B cell (primary cell): ENCODE results near the gene TGFBR3. TPM values are rescaled to one million over a fixed set of nuclear protein-coding genes. Genes with fewer than 3 reads are reported as not detected.
"Not testable (repeated sequence)": the region's sequence is repeated elsewhere in the genome, so short reads cannot be mapped to it uniquely, and the experiment has no call there.

Source experiments
- ATAC-seq: fragments of 200-7000 bp; cut with Tn5 transposase; one replicate; pipeline ENCODE4 v1.10.0; 2021; ENCODE audit warnings: low read depth, mild to moderate bottlenecking, moderate number of reproducible peaks, moderate library complexity
- CTCF ChIA-PET: fragments of 350-600 bp; sonication (Branson Sonifier 250); formaldehyde crosslinking; loops from one replicate; lab custom pipeline; 2021; ENCODE audit warnings: antibody characterized with exemption, inconsistent platforms; lab: Charles Lee
- POLR2A ChIA-PET: fragments of 350-600 bp; sonication (Branson Sonifier 250); formaldehyde crosslinking; loops from one replicate; lab custom pipeline; 2021; ENCODE audit warnings: antibody characterized with exemption; lab: Charles Lee
- DNase-seq: peaks from one replicate; pipeline ENCODE4 v3.0.0; 2013
- H2AFZ ChIP-seq: 2 replicates; pipeline ENCODE4 v1.6.1; 2012; ENCODE audit warnings: mild to moderate bottlenecking, low read depth, low read length; ENCODE audit not compliant: insufficient read depth, poor library complexity, severe bottlenecking
- H3K27ac ChIP-seq, 2 donors: 1 replicate in 1 of 2; 2 replicates in 1 of 2; pipeline ENCODE4 v1.5.1; 2012 to 2013; ENCODE audit warnings: low read length in 2 of 2, mild to moderate bottlenecking in 2 of 2, moderate library complexity in 1 of 2
- H3K27me3 ChIP-seq, 4 experiments: fragments of 200-600 bp in 1 of 4; sonication (generic) in 1 of 4; replicated peaks in 1 of 4; 1 replicate in 2 of 4; 2 replicates in 2 of 4; pipeline versions ENCODE4 v1.6.1 to v1.7.0; 2013 to 2016; ENCODE audit warnings: low read length in 3 of 4, mild to moderate bottlenecking in 2 of 4, mixed read lengths in 1 of 4, moderate library complexity in 1 of 4; ENCODE audit not compliant: insufficient read depth in 4 of 4, control insufficient read depth in 3 of 4; ENCODE audit errors: control extremely low read depth in 1 of 4
- H3K36me3 ChIP-seq, 2 experiments: replicated peaks in 1 of 2; 1 replicate in 1 of 2; 2 replicates in 1 of 2; pipeline versions ENCODE4 v1.6.1 to v1.7.1; 2013; ENCODE audit warnings: low read length in 1 of 2; ENCODE audit not compliant: insufficient read depth in 2 of 2, control insufficient read depth in 1 of 2; ENCODE audit errors: control extremely low read depth in 1 of 2, extremely low read depth in 1 of 2
- H3K4me1 ChIP-seq, 2 donors: fragments of 200-600 bp in 1 of 2; sonication (generic) in 1 of 2; 1 replicate in 1 of 2; 2 replicates in 1 of 2; pipeline versions ENCODE4 v1.5.1 to v1.6.1; 2013 to 2017; ENCODE audit warnings: low read length in 2 of 2; ENCODE audit not compliant: control insufficient read depth in 2 of 2, insufficient read depth in 2 of 2
- H3K4me2 ChIP-seq: replicated peaks from 2 replicates; pipeline ENCODE3; 2012; ENCODE audit warnings: mild to moderate bottlenecking, low read depth, low read length; ENCODE audit not compliant: poor library complexity, severe bottlenecking
- H3K4me3 ChIP-seq, 5 experiments: fragments of 200-600 bp in 1 of 5; sonication (generic) in 1 of 5; 1 replicate in 3 of 5; 2 replicates in 2 of 5; pipeline versions ENCODE4 v1.5.1 to v1.7.0; 2011 to 2016; ENCODE audit warnings: low read length in 4 of 5, mild to moderate bottlenecking in 4 of 5, low read depth in 2 of 5, control low read depth in 1 of 5, moderate library complexity in 1 of 5; ENCODE audit not compliant: insufficient read depth in 1 of 5; ENCODE audit errors: control extremely low read depth in 1 of 5, extremely low read depth in 1 of 5
- H3K79me2 ChIP-seq: fragments of 200-600 bp; sonication (generic); one replicate; pipeline ENCODE4 v1.6.0; 2016; ENCODE audit warnings: low read length; ENCODE audit not compliant: control insufficient read depth, insufficient read depth
- H3K9ac ChIP-seq: fragments of 200-600 bp; sonication (generic); 2 replicates; pipeline ENCODE4 v1.6.1; 2017; ENCODE audit warnings: mild to moderate bottlenecking, low read length, moderate library complexity
- H3K9me3 ChIP-seq, 3 donors: one replicate each; pipeline versions ENCODE4 v1.6.1 to v1.7.1; 2013; ENCODE audit warnings: low read length in 2 of 3; ENCODE audit not compliant: control insufficient read depth in 2 of 3, insufficient read depth in 1 of 3; ENCODE audit errors: control extremely low read depth in 1 of 3
- H4K20me1 ChIP-seq: 2 replicates; pipeline ENCODE4 v1.6.0; 2012; ENCODE audit warnings: mild to moderate bottlenecking, low read length; ENCODE audit not compliant: insufficient read depth, control insufficient read depth, poor library complexity, severe bottlenecking
- H3K27ac Mint-ChIP-seq: one replicate; pipeline ENCODE4 v1.8.0; 2021; ENCODE audit warnings: mixed read lengths
- H3K27me3 Mint-ChIP-seq: one replicate; pipeline ENCODE4 v1.8.0; 2021; ENCODE audit warnings: mixed read lengths
- H3K4me1 Mint-ChIP-seq: one replicate; pipeline ENCODE4 v1.8.0; 2021; ENCODE audit warnings: mixed read lengths
- H3K4me3 Mint-ChIP-seq: one replicate; pipeline ENCODE4 v1.8.0; 2021; ENCODE audit warnings: mixed read lengths
- H3K9me3 Mint-ChIP-seq: one replicate; pipeline ENCODE4 v1.8.0; 2022; ENCODE audit warnings: mixed read lengths; ENCODE audit not compliant: insufficient read depth
- EZH2 ChIP-seq: IDR thresholded peaks from 2 replicates; pipeline ENCODE4 v1.6.1; 2012; ENCODE audit warnings: borderline replicate concordance, low read depth, mild to moderate bottlenecking, moderate library complexity, low read length; ENCODE audit not compliant: insufficient read depth, poor library complexity, severe bottlenecking
- WGBS: methylation state at CpG from one replicate; pipeline ENCODE4 v1.1.5; 2013; ENCODE audit warnings: missing lambda C conversion rate; ENCODE audit not compliant: insufficient coverage; 5-methylcytosine and 5-hydroxymethylcytosine counted together
- intact Hi-C: fragments of 100-400 bp; cut with micrococcal nuclease; formaldehyde crosslinking; loops from one replicate; pipeline ENCODE4 v1.10.0; 2022
- polyA plus RNA-seq: library from polyadenylated mRNA; depleted of rRNA; stranded (reverse); fragments of >200 nt; gene quantifications from 2 replicates; pipeline ENCODE4 v1.2.3, GENCODE V29; 2012
- total RNA-seq, 2 donors: library from RNA; stranded (reverse); fragments of 120-200 nt in 1 of 2; gene quantifications; 1 replicate in 1 of 2; 2 replicates in 1 of 2; pipeline versions ENCODE4 v1.2.3 to v1.2.4, GENCODE V29; 2013 to 2022
- TF ChIP-seq, protein P1 (sequence below): fragments of 200-600 bp; IDR thresholded peaks from one replicate; pipeline ENCODE4 v1.8.0; 2022; ENCODE audit warnings: antibody characterized with exemption, mild to moderate bottlenecking

The TGFBR3 gene
- total and polyA plus RNA-seq, 2 donors (not counting 1 experiment from before 2014, with no cell fraction given), result 0.10 to 0.12 TPM

DNA sequence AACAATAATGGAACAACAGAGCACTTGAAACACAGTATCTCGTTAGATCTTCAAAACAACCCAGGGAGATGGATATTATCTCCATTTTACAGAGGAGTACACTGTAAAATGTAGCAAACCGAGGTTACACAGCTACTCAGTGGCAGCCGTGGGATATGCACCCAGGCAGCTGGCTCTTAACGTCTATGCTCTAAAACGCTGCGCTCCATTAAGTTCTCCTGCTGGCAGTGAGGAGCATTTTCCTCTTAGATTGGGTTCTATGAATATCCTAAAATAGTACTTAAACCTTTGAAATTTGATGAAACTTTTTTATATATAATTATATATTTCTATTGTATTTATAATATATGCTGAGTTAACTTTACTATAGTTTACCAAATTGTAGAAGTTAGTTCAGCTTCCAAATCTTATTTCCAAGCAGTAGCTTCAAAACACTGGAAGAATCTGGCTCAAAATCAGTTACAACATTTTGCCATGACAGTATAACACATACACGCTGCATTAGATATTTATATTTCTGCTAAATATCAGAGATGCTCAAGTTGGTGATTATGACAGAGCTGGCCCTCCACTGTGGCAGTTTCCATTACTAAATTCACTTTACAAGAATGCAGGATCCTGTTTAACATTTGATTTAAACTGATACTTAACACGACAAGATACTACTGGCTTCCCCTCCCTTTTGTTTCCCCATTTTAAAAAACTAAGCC lies 49.5 kb downstream of the TGFBR3 start:
- POLR2A ChIA-PET, result no interaction called here
- Mint-ChIP-seq H3K4me1 (no peaks in the 10 kb centered on the region), H3K27me3 (peaks cover 4% of the 10 kb centered on the region), H3K4me3 (no peak overlapping the region), H3K9me3 (no peaks in the 10 kb centered on the region), H3K27ac (no peak overlapping the region)
- no peak overlapping the region for H2AFZ ChIP-seq
- H3K27ac ChIP-seq, result no peak overlapping the region
- no peak for DNase-seq
- no peak for TF ChIP-seq EZH2
- TF ChIP-seq, protein P1, sequence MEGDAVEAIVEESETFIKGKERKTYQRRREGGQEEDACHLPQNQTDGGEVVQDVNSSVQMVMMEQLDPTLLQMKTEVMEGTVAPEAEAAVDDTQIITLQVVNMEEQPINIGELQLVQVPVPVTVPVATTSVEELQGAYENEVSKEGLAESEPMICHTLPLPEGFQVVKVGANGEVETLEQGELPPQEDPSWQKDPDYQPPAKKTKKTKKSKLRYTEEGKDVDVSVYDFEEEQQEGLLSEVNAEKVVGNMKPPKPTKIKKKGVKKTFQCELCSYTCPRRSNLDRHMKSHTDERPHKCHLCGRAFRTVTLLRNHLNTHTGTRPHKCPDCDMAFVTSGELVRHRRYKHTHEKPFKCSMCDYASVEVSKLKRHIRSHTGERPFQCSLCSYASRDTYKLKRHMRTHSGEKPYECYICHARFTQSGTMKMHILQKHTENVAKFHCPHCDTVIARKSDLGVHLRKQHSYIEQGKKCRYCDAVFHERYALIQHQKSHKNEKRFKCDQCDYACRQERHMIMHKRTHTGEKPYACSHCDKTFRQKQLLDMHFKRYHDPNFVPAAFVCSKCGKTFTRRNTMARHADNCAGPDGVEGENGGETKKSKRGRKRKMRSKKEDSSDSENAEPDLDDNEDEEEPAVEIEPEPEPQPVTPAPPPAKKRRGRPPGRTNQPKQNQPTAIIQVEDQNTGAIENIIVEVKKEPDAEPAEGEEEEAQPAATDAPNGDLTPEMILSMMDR, result no peak
- no peaks in the 10 kb centered on the region for H3K27me3 ChIP-seq
- H3K4me1 ChIP-seq, result no peaks in the 10 kb centered on the region
- H3K9me3 ChIP-seq, result no peaks in the 10 kb centered on the region
- H3K9ac ChIP-seq, result no peak overlapping the region
- H3K79me2 ChIP-seq, result no peaks in the 10 kb centered on the region
- ATAC-seq, result no peak
- H3K36me3 ChIP-seq, result no peaks in the 10 kb centered on the region
- WGBS, result 100% methylated on average over 1 of the region's 8 CpGs
- intact Hi-C loops, result no loop called here
- CTCF ChIA-PET, result no interaction called here
- H3K4me2 ChIP-seq, result no peak overlapping the region
- no peaks in the 10 kb centered on the region for H4K20me1 ChIP-seq
- H3K4me3 ChIP-seq, result no peak overlapping the region

DNA sequence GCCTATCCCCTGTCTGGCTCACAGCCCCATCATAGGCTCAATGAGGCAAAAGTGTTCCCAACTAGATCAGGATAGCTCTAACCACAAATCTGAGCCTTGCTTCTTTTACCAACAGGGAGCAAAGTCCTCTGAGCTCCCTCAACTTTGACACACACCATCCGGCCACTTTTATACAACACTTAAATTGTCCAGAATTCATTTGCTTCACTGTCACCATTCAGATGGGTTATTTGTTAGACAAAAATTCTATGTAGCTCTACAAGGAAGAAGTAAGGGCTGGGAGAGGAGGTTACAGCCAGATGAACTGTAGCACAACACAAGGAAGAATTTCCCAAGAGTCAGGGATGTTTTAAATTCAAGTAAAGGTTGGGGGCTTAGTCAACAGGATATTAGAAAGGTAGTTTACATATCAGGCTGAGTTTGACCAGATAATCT lies 50.8 kb downstream of the TGFBR3 start:
- DNase-seq, result no peak

DNA sequence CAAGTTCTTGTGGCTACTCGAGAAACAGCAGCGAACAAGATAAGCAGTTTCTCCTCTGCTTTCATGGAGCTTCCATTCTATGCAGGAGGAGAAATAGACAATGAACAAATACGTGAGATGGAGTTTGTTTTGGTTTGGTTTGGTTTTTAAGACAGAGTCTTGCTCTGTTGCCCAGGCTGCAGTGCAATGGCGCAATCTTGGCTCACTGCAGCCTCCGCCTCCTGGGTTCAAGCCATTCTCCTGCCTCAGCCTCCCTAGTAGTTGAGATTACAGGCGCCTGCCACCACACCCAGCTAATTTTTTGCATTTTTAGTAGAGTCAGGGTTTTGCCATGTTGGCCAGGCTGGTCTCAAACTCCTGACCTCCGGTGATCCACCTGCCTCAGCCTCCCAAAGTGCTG lies 51.4 kb downstream of the TGFBR3 start:
- ATAC-seq, H3K79me2 ChIP-seq, intact Hi-C loops, H3K27ac Mint-ChIP-seq, H3K4me2 ChIP-seq, H3K9ac ChIP-seq, H3K9me3 ChIP-seq, POLR2A ChIA-PET, DNase-seq, H3K4me1 ChIP-seq, H3K9me3 Mint-ChIP-seq, H2AFZ ChIP-seq, H3K27me3 ChIP-seq, CTCF ChIA-PET, H3K4me3 Mint-ChIP-seq, H3K36me3 ChIP-seq, H3K27me3 Mint-ChIP-seq, H4K20me1 ChIP-seq, H3K4me1 Mint-ChIP-seq, H3K27ac ChIP-seq, H3K4me3 ChIP-seq: not testable (repeated sequence)
- 100% methylated on average over 1 of the region's 7 CpGs for WGBS

More for the DNA sequence above, 50.8 kb downstream of the TGFBR3 start:
- Mint-ChIP-seq H3K27ac (no peak overlapping the region), H3K27me3 (peaks cover 4% of the 10 kb centered on the region), H3K9me3 (no peaks in the 10 kb centered on the region), H3K4me1 (no peaks in the 10 kb centered on the region), H3K4me3 (no peak overlapping the region)
- Histone ChIP-seq H3K36me3 (no peaks in the 10 kb centered on the region), H3K9ac (no peak overlapping the region), H3K27ac (no peak overlapping the region), H3K4me2 (no peak overlapping the region), H3K27me3 (no peaks in the 10 kb centered on the region), H4K20me1 (no peaks in the 10 kb centered on the region), H2AFZ (no peak overlapping the region), H3K79me2 (no peaks in the 10 kb centered on the region), H3K4me1 (no peaks in the 10 kb centered on the region), H3K9me3 (no peaks in the 10 kb centered on the region), H3K4me3 (no peak overlapping the region)
- ChIA-PET CTCF (no interaction called here), POLR2A (no interaction called here)
- ATAC-seq, result no peak
- no CpG with 5 or more reads among the region's 1 CpG for WGBS
- TF ChIP-seq EZH2, result no peak
- TF ChIP-seq, protein P1, result no peak
- intact Hi-C loops, result no loop called here
